Stimulated activated memory B cell treated with anti-CD40 and anti-IgM and Interleukin-4, amounts not matched to agents 10 μg/mL and 1 μg/mL and 100 μg/mL, for 72 hours (primary cell): ENCODE data around the gene C2CD5.
"Not testable (repeated sequence)": the region's sequence is repeated elsewhere in the genome, so short reads cannot be mapped to it uniquely, and the experiment has no call there.

Experiments
- ATAC-seq: fragments of 150-1000 bp; cut with Tn5 transposase; 2 replicates; pipeline ENCODE4 v1.10.0; 2021
- H3K27ac Mint-ChIP-seq: one replicate; pipeline ENCODE4 v1.8.0; 2022; ENCODE audit warnings: mild to moderate bottlenecking, mixed read lengths
- H3K27me3 Mint-ChIP-seq: one replicate; pipeline ENCODE4 v1.8.0; 2022; ENCODE audit warnings: mixed read lengths
- H3K36me3 Mint-ChIP-seq: one replicate; pipeline ENCODE4 v1.8.0; 2022; ENCODE audit warnings: mixed read lengths
- H3K4me1 Mint-ChIP-seq: one replicate; pipeline ENCODE4 v1.8.0; 2022; ENCODE audit warnings: mixed read lengths
- H3K4me3 Mint-ChIP-seq: one replicate; pipeline ENCODE4 v1.8.0; 2022; ENCODE audit warnings: mild to moderate bottlenecking, moderate library complexity, mixed read lengths
- H3K9me3 Mint-ChIP-seq: one replicate; pipeline ENCODE4 v1.8.0; 2022; ENCODE audit warnings: mixed read lengths

C2CD5 gene

DNA sequence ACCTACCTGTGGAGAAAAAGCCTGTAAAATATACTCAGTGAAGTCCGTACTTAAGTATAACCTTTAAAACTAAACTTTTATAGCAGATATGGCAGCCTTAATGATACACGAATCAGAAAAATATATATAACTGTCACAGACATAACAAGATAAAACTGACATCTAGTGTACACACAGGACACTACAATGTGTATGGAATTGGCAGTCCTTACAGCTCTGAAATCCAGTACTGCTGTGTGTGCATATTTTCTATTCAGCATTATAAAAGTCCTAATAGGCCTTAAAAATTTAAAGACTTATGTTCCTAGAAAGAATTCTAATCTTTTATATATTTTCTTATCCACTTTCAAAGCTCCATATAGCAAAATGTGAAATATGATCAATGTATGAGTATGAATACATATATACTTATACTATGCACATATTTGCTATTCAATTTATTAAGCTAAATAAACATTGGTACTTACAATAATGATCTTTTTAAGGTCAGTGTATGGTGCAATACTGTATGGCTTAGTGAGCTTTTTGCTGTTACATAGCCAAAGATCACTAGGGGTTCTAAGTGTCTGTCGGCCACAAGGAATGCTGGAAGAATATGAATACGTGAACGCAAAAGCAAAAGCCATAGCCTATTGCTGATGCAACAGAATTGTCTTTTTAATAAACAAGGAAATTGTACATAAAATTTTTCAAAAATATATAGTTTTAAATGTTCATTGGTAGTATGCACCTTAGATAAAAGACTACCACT lies 69.2 kb downstream of the C2CD5 start:
- Mint-ChIP-seq H3K36me3 (peaks cover 31% of the 10 kb centered on the region), H3K27ac (no peak overlapping the region), H3K4me1 (peaks cover 13% of the 10 kb centered on the region), H3K4me3 (no peak overlapping the region), H3K9me3 (no peaks in the 10 kb centered on the region), H3K27me3 (no peaks in the 10 kb centered on the region)
- ATAC-seq = no peak

DNA sequence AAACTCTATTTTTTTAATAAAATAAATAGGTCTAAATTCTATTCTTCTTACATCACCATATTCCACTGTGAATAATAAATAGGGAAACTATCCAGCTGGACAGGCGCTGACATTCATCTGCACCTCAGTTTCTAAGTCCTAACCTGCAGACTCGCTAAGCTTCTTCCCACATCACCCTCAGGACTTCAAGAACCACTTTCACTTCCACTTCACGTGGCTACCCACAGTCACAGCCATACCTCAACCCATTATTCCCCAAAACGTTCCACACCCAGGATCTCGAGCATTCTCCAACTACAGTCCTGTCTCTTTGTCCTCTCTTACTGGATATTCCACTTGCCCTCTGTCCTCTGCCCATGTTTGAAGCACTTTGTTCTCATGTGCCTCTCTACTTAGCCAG lies 71.1 kb downstream of the C2CD5 start:
- H3K9me3 Mint-ChIP-seq = no peaks in the 10 kb centered on the region
- ATAC-seq = peak; percentile 71
- peaks cover 13% of the 10 kb centered on the region for H3K4me1 Mint-ChIP-seq
- H3K36me3 Mint-ChIP-seq = peaks cover 32% of the 10 kb centered on the region
- peak overlapping the region; percentile 3 for H3K27ac Mint-ChIP-seq
- no peaks in the 10 kb centered on the region for H3K27me3 Mint-ChIP-seq
- H3K4me3 Mint-ChIP-seq = no peak overlapping the region

DNA sequence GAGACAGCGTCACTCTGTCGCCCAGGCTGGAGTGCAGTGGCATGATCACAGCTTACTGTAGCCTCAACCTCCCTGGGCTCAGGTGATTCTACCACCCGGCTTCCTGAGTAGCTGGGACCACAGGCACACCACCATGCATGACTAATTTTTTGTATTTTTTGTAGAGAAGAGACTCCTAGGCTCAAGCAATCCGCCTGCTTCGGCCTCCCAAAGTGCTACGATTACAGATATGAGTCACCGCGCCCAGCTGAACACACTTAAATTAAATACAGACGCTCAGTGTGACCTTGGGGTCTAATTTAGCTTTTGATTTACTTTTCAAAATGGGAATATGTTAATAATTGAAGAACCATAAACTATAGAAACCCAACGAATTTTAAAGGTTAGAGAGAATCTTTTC lies 77.2 kb downstream of the C2CD5 start:
- Mint-ChIP-seq H3K4me1 (no peaks in the 10 kb centered on the region), H3K4me3 (no peak overlapping the region), H3K27ac (no peak overlapping the region), H3K9me3 (no peaks in the 10 kb centered on the region), H3K36me3 (peaks cover 19% of the 10 kb centered on the region), H3K27me3 (no peaks in the 10 kb centered on the region)
- peak; percentile 41 for ATAC-seq

DNA sequence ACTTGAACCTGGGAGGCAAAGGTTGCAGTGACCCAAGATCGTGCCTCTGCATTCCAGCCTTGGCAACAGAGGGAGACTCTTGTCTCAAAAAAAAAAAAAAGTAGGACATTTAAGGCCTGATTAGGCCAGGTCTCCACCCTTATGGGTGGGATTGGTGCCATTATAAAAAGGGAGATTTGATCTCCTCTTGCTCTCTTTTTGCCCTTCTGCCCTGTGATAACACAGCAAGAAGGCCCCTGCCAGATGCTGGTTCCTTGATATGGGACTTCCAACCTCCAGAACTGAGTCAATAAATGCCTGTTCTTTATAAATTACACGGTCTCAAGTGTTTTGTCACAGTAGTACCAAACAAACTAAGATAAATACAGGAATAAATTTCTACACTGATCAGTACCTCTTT lies 81.0 kb downstream of the C2CD5 start:
- H3K9me3 Mint-ChIP-seq = no peaks in the 10 kb centered on the region
- ATAC-seq = no peak
- H3K4me1 Mint-ChIP-seq = peaks cover 3% of the 10 kb centered on the region
- no peaks in the 10 kb centered on the region for H3K27me3 Mint-ChIP-seq
- peaks cover 10% of the 10 kb centered on the region for H3K36me3 Mint-ChIP-seq
- H3K4me3 Mint-ChIP-seq = no peak overlapping the region
- H3K27ac Mint-ChIP-seq = no peak overlapping the region

DNA sequence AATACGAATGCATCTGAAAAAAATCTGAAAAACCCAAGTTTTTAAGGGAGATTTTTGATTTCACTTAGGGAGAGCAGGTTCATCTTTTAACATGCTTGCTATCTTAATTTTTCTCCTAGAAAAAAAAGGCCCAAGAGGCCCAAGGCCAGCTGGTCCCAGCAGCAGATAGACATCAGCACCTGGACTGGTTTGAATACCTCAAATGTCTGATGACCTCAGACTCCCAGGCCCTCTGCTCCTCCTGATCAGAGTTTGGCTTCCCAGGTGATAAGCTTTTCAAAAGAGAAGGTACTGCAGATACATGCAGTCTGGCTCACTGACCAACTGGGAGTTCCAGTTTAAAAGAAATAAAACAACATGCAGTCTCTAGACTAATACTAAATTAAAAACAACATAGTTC lies 82.6 kb downstream of the C2CD5 start:
- peaks cover 9% of the 10 kb centered on the region for H3K36me3 Mint-ChIP-seq
- no peak overlapping the region for H3K27ac Mint-ChIP-seq
- ATAC-seq = no peak
- no peaks in the 10 kb centered on the region for H3K27me3 Mint-ChIP-seq
- H3K4me1 Mint-ChIP-seq = peaks cover 11% of the 10 kb centered on the region
- no peak overlapping the region for H3K4me3 Mint-ChIP-seq
- H3K9me3 Mint-ChIP-seq = no peaks in the 10 kb centered on the region

DNA sequence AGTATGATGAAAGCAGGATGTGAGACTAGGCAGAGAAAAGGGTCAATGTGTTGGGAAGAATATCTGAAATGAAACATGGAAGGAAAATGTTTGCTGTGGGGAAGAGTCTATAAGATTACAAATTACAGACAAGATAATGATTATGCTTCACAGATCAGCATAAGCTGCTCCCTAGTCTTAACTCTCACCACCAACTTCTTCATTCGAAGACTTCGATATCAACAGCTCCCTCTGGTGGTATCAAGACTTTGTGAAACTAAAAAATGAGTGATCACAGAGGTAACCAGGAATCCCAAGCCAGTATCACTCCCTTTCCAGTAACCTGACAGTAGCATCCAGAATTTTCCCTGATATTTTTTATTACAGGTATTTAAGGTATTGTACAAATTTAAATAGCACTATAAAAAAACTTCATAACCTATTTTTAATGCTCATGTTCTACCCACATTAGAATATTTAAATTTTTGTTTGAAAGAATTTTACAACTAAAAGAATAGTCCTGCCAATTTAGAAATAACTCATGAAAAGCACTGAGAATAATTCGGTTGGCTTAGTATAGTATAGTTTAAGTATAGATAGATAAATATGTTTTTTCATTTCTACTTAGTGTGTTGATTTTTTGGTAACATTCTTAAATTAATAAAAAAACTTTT lies 84.4 kb downstream of the C2CD5 start:
- peaks cover 11% of the 10 kb centered on the region for H3K4me1 Mint-ChIP-seq
- H3K27ac Mint-ChIP-seq = no peak overlapping the region
- H3K4me3 Mint-ChIP-seq = no peak overlapping the region
- H3K27me3 Mint-ChIP-seq = no peaks in the 10 kb centered on the region
- H3K36me3 Mint-ChIP-seq = peaks cover 6% of the 10 kb centered on the region
- no peaks in the 10 kb centered on the region for H3K9me3 Mint-ChIP-seq
- ATAC-seq = no peak

DNA sequence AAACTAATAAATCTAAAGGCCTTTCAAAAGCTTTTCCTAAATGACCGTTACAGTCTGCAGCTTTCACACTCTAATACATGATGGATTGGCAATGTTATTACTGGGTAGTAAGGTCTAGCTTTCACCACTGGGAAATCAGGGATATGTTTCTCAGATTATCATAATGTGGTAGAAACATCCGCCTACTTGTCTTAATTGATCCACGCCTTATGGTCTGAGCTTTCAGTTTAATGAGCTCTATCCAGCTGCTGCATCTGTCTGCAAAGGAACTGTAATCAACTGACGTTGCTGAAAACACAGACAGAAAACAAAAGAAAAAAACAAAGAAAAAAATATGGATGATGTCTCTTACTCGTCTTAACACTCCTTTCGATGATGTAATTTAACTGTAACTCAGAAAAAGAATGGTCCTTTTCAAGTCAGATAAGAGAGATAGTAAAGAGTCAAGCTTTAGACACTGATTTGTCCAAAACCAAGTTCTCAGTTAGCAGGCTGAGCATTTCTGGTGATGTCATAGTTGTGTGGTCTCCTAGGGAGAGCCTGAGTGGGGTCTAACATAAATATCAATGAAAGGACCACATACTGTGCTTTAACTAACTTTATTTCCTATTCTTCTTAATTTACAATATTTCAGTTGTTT lies 85.9 kb downstream of the C2CD5 start:
- H3K9me3 Mint-ChIP-seq = no peaks in the 10 kb centered on the region
- H3K4me1 Mint-ChIP-seq = peaks cover 11% of the 10 kb centered on the region
- ATAC-seq = no peak
- H3K36me3 Mint-ChIP-seq = peaks cover 12% of the 10 kb centered on the region
- no peaks in the 10 kb centered on the region for H3K27me3 Mint-ChIP-seq
- H3K4me3 Mint-ChIP-seq = no peak overlapping the region
- H3K27ac Mint-ChIP-seq = no peak overlapping the region

DNA sequence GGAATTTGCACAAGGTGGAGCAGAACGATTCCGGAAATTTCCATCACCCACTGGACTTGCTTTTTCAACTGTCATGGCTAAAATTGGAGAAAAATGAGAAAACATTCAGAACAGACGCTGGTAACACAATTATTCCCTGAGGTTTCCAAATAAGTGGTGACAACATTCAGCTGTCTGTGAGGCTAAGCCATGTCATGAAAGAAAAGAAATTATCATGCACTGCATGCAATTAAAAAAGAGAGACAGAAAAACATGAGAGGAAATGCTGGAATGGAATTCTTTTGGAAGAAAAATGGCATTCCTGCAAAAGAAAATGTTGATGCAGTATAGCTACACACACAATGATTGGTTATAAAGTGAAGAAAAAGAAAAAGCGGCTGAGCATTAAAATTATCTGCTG lies 87.3 kb downstream of the C2CD5 start:
- no peak for ATAC-seq
- H3K27me3 Mint-ChIP-seq = no peaks in the 10 kb centered on the region

DNA sequence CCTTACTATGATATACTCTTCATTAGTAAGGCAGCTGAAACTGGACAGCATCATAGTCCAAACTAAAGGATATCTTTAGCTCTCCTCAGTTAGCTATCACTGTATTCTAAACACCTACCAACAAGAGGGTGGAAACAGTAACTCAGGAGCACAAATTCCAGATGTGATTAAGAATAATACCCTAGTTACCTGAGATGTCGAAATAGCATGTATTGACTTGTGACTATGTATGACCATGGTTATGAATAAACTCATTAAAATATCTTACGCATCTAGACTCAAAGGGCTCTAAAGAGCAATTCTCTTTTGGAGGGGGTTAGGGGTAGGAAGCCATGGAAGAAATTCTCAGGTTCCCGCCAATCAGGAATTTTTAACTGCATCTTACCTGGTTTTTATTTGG lies 90.8 kb downstream of the C2CD5 start:
- no peak for ATAC-seq
- Mint-ChIP-seq H3K36me3 (peaks cover 31% of the 10 kb centered on the region), H3K27ac (no peak overlapping the region), H3K27me3 (no peaks in the 10 kb centered on the region), H3K4me1 (peaks cover 10% of the 10 kb centered on the region), H3K4me3 (no peak overlapping the region), H3K9me3 (no peaks in the 10 kb centered on the region)

More for the DNA sequence above, 87.3 kb downstream of the C2CD5 start:
- no peaks in the 10 kb centered on the region for H3K9me3 Mint-ChIP-seq
- H3K27ac Mint-ChIP-seq = no peak overlapping the region
- peaks cover 17% of the 10 kb centered on the region for H3K36me3 Mint-ChIP-seq
- H3K4me3 Mint-ChIP-seq = no peak overlapping the region
- H3K4me1 Mint-ChIP-seq = peaks cover 11% of the 10 kb centered on the region

DNA sequence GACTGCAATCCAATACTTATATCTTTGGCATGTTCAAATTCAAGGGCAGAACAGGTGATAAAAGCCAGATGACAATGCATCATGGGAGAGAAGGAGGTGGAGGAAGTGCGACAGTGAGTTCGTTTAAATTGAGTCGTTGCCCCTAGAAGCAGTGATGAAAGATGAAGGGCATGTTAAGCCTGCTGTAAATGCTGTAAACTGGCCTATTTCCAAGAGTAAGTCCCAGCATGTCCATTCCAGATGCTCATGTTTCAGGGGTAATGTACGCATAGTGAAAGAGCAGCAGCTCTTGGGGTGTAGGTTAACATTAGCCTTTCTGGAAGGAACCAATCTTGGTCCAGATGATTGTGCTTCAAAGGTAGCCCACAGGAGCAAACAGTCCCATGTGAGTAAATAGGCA lies 97.1 kb downstream of the C2CD5 start:
- Mint-ChIP-seq H3K4me3 (no peak overlapping the region), H3K9me3 (no peaks in the 10 kb centered on the region), H3K27ac (no peak overlapping the region), H3K36me3 (peaks cover 17% of the 10 kb centered on the region), H3K4me1 (peaks cover 7% of the 10 kb centered on the region), H3K27me3 (no peaks in the 10 kb centered on the region)
- no peak for ATAC-seq

DNA sequence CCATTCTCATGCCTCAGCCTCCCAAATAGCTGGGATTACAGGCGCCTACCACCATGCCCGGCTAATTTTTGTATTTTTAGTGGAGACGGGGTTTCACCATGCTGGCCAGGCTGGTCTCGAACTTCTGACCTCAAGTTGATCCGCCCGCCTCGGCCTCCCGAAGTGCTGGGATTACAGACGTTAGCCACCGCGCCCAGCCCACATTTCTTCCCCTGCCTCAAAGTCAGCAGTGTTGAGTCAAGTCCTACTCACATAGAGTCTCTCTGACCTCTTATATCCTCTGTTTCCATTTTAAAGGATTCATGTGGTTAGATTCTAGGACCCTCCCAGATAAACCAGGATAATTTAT lies 100.1 kb downstream of the C2CD5 start:
- not testable (repeated sequence) for H3K4me3 Mint-ChIP-seq, H3K27me3 Mint-ChIP-seq

DNA sequence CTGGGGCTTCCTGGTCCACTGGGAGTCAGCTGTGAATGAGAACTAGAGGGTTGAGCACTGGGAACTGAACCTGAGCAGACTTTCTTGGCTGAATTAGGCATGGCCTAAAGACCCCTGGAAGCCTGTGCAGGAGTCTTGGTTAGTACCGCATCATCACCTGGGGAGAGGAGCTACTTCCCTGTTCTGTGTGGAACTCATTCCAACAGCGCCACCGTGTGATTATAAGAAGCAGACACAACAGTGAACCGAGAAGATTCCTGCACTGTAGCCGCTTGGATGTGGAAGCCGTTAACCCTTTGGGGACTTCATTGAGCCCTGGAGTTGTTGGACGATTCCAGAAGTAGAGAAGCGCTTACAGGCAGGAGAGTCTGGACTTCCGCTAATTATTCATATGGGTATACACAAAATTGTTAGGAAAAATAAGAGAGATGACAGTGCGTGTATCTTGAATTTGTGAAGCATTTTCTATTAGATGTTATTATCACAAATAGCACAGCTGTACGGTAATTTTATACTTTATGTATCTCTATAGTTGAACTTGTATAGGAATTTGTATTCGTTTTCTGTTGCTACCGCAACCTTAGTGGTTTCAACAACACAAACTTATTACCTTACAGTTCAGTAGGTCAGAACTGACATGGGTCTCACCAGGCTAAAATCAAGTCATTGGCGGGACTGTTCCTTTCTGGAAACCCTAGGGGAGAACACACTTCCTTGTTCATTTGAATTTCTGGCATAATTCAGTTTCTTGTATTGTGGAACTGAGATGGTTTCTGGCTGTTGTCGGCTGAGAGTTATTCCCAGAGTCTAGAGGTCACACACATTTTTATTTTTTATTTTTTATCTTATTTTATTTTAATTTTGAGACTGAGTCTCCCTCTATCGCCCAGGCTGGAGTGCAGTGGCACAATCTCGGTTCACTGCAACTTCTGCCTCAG lies 100.7 kb downstream of the C2CD5 start:
- H3K27me3 Mint-ChIP-seq = no peaks in the 10 kb centered on the region
- H3K27ac Mint-ChIP-seq = no peak overlapping the region
- no peaks in the 10 kb centered on the region for H3K9me3 Mint-ChIP-seq
- ATAC-seq = peak; percentile 96
- H3K36me3 Mint-ChIP-seq = no peaks in the 10 kb centered on the region
- H3K4me3 Mint-ChIP-seq = no peak overlapping the region
- peaks cover 7% of the 10 kb centered on the region for H3K4me1 Mint-ChIP-seq

More for the DNA sequence above, 100.1 kb downstream of the C2CD5 start:
- not testable (repeated sequence) for H3K36me3 Mint-ChIP-seq, H3K4me1 Mint-ChIP-seq, H3K9me3 Mint-ChIP-seq, H3K27ac Mint-ChIP-seq, ATAC-seq

DNA sequence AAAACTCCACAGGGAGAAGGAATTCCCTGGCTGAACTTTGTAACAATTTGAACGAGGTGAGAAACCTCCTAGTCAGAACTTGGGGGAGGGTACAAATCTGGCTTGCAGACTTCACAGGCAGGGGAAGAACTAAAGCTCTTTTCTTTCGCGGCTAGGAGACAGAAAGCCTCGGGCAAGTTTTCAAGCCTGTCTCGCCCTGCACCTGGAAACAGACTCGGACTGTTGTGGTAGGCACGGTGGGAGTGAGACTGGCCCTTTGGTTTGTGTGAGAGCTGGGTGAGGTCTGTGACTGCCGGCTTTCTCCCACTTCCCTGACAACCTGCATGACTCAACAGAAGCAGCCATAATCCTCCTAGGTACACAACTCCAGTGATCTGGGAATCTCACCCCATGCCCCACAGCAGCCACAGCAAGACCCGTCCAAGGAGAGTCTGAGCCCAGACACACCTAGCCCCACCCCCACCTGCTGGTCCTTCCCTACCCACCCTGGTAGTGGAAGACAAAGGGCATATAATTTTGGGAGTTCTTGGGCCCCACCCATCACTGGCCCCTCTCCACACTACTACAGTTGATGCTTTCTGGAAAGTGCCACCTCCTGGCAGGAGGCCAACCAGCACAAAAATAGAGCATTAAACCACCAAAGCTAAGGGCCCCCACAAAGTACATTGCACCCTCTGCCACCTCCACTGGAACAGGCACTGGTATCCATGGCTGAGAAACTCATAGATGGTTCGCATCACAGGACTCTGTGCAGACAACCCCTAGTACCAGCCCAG lies 107.1 kb downstream of the C2CD5 start:
- ATAC-seq = no peak
- Mint-ChIP-seq H3K27me3 (no peaks in the 10 kb centered on the region), H3K4me3 (no peak overlapping the region), H3K36me3 (no peaks in the 10 kb centered on the region), H3K4me1 (no peaks in the 10 kb centered on the region), H3K9me3 (no peaks in the 10 kb centered on the region), H3K27ac (no peak overlapping the region)

DNA sequence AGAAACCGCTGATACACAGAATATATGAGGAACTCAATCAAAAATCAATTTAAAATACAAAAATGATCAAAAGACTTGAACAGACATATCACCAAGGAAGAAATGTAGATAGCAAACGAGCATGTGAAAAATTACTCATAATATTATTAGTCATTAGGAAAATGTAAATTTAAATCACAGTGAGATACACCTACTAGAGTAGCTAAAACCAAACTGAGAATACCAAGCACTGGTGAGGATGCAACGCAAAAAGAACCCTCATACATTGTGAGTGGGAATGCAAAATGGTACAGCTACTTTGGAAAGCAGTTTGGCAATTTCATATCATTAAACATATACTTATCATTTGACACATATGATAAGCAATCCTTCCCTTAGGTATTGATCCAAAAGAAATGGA lies 108.8 kb downstream of the C2CD5 start:
- H3K36me3 Mint-ChIP-seq = no peaks in the 10 kb centered on the region
- H3K27me3 Mint-ChIP-seq = no peaks in the 10 kb centered on the region
- H3K4me1 Mint-ChIP-seq = peaks cover 5% of the 10 kb centered on the region
- no peaks in the 10 kb centered on the region for H3K9me3 Mint-ChIP-seq
- no peak overlapping the region for H3K27ac Mint-ChIP-seq
- ATAC-seq = no peak
- H3K4me3 Mint-ChIP-seq = no peak overlapping the region
